GM21825 (cell line): Measurements from ENCODE around the gene EXPH5.

Experiments
- ATAC-seq: cut with Tn5 transposase; IDR thresholded peaks from one replicate; pipeline ENCODE4 v1.9.1; 2021; ENCODE audit warnings: mild to moderate bottlenecking, moderate library complexity; ENCODE audit not compliant: unreplicated experiment

EXPH5 gene

GRCh38 chr11:108568195-108568858, 25.2 kb downstream of the EXPH5 start:
- no peak for ATAC-seq

- no peak for ATAC-seq
Measured at GRCh38 chr11:108565653-108566052, 27.9 kb downstream of the EXPH5 start.

GRCh38 chr11:108562746-108563581, 30.6 kb downstream of the EXPH5 start:
- ATAC-seq = no peak

- no peak for ATAC-seq
Measured at GRCh38 chr11:108561535-108561991, 32.0 kb downstream of the EXPH5 start.

GRCh38 chr11:108559904-108560303, 33.7 kb downstream of the EXPH5 start:
- no peak for ATAC-seq

GRCh38 chr11:108559340-108559739, 34.2 kb downstream of the EXPH5 start:
- no peak for ATAC-seq

- ATAC-seq = peak; percentile 90
Measured at GRCh38 chr11:108558222-108558621, 35.3 kb downstream of the EXPH5 start.

- no peak for ATAC-seq
Measured at GRCh38 chr11:108556019-108556418, 37.5 kb downstream of the EXPH5 start.

- no peak for ATAC-seq
Measured at GRCh38 chr11:108551651-108552462, 41.7 kb downstream of the EXPH5 start.

- no peak for ATAC-seq
Measured at GRCh38 chr11:108549319-108549885, 44.2 kb downstream of the EXPH5 start.

GRCh38 chr11:108545909-108546501, 47.6 kb downstream of the EXPH5 start:
- ATAC-seq = no peak

- no peak for ATAC-seq
Measured at GRCh38 chr11:108543316-108543964, 50.1 kb downstream of the EXPH5 start.

GRCh38 chr11:108541531-108541930, 52.0 kb downstream of the EXPH5 start:
- no peak for ATAC-seq

- no peak for ATAC-seq
Measured at GRCh38 chr11:108538502-108538901, 55.1 kb downstream of the EXPH5 start.

GRCh38 chr11:108538022-108538424, 55.5 kb downstream of the EXPH5 start:
- no peak for ATAC-seq

GRCh38 chr11:108536783-108537182, 56.8 kb downstream of the EXPH5 start:
- no peak for ATAC-seq

GRCh38 chr11:108535384-108535955, 58.1 kb downstream of the EXPH5 start:
- no peak for ATAC-seq

GRCh38 chr11:108534274-108534882, 59.2 kb downstream of the EXPH5 start:
- ATAC-seq = no peak

GRCh38 chr11:108530426-108530825, 63.1 kb downstream of the EXPH5 start:
- no peak for ATAC-seq
